GM18909 (cell line): Measurements from ENCODE around the gene DYNLL1.

Source experiments
- ATAC-seq: cut with Tn5 transposase; IDR thresholded peaks from one replicate; pipeline ENCODE4 v1.9.1; 2021; ENCODE audit warnings: mild to moderate bottlenecking; ENCODE audit not compliant: unreplicated experiment, poor library complexity

Gene DYNLL1

DNA sequence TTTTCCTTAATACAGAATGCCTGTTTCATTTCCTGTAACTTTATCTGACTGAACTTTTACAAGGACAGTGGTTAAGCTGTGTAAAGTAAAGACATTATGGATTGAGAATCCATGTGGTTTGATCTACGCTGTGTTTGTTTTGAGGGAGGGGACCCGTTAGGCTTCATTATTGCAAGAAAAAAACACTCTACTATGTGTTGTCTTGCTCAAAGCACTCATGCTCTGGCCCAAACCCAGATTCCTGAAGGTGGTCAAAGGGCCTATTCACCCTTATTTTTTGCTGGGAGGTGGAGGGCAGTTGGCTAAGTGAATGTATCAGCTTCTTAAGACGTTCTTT, 50.1 kb downstream of the DYNLL1 start:
- ATAC-seq: no peak
